DMS153 treated with DMSO at 0.1 percent for 48 hours (cell line): ENCODE data around the gene KCNIP1.

Experiments
- DNase-seq: peaks from one replicate; lab custom pipeline; 2025; ENCODE audit not compliant: unreplicated experiment; lab: John Stamatoyannopoulos, UW

KCNIP1 gene

DNA sequence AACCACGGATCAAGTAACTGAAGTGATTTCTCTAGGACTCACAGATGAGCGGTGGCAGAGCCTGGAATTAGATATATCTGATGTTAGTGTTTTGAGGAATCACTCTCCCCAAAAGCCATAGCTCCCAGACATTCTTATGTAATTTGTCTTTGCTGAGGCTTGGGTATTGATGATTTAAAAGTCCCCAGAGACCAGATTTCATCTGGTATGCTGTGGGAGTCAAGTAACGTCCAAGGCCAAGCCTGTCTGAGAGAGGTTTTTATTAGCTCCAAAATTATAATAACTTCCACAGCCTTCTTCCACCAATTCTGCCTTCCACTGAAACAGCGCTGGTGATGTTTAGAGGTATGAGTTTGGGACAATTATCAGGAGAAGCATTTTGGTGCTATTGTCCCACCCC lies 21.3 kb upstream of the KCNIP1 start:
- no peak for DNase-seq

DNA sequence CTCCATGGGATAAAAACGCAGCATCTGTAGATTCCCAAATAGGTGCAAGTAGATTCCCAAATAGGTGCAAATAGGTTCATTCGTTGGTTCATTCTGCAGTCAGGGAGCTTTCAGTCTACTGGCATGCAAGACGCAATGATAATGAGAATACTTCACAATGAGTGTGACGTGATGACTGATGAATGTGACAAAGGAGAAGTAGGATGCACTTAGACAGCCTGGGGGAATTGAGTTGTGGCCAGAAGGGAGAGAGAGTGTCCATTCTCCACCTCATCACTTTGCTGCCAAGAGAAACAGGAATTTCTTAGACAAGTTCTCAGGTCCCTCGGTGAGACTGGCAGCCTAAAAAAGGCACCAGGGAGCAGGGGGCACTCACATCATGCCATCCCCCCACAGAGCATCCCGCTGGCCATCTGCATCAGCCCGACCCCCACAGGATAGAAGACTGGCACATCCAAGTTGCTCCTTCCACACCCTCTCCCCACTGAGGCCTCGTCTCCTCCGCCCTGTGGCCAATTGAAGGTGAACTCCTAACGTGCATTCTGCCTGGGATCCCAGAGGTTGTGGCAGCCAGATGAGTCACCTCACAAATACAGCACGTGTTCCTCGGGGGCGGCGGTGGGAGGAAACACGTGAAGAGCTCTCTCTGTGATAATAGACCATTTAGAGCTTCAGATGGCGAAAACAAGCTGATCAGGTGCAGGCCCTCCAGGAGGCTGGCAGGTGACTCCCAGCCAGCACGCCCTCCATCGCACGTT lies 19.9 kb upstream of the KCNIP1 start:
- no peak for DNase-seq

DNA sequence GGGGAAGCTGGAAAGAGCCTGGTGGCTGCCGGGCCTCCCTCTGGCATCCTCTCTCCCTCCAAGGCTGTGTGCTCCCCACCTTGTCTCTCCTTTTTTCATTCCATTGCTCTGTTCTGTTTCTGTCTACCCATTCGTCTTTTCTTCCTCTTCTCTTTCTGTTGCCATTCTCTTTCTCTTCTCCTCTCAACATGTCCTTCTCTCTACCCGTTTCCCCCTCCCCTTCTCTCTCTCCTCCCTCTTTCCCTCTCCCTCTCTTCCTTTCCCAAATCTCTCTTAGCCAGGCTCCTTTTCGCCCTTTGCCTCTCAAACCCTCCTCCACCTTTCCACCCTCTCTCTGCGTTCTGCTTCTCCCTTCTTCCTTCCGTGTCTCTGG lies 19.4 kb upstream of the KCNIP1 start:
- DNase-seq, result no peak

- no peak for DNase-seq
These were observed 18.8 kb upstream of the KCNIP1 start for GRCh38 chr5:170484847-170485615.

DNA sequence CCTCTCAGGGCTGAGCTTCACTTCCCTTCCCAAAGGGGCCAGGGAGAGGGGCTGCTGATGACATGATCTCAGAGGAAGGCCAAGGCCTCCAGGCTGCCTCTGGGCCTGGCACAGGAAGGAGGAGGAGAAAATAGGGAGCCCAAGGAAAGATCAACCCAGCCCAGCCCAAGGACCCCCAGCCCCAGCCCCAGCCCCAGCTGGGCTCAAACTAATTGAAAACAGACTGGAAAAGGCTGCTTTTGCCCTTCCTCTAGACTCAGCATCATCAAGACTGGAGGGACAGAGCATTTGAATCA lies 18.3 kb upstream of the KCNIP1 start:
- DNase-seq, result no peak

DNA sequence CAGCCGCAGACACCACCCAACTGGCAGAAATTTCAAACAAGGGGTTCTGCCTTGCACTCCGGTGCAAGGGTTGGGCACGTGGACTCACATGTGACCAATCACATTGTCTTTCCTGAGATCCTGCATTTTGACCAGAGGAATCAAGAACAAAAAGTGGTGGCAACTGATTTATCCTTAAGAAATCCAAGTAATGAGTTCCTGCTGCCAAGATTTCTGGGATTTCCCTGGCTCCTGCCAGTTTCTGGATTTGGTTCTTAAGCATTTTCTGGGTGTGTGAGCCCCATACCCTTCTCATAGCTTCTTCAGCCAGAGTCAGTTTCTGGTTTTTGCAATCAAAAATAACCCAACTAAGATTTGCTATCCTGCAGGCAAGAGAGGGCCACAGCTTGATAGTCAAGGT lies 17.4 kb upstream of the KCNIP1 start:
- no peak for DNase-seq

GRCh38 chr5:170488570-170488969 lies 15.2 kb upstream of the KCNIP1 start:
- no peak for DNase-seq

DNA sequence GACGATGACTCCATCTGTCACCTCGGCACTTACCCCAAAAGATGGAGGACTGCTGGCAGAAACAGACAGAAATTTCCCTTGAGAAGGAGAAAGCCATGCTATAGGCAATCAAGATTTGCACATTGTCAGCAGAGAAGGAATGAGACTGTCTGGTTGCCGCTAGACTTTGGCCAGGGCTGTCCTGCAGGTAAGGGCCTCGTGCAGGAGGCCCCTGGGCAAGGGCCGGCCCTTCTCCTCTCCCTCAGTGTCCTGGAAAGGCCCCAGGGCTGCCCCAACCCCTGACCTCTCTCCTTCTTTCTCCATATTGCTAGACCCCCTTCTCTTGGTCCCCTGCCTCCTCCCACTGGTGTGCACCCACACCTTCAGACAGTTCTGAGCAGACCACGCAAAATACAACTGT lies 14.6 kb upstream of the KCNIP1 start:
- no peak for DNase-seq

DNA sequence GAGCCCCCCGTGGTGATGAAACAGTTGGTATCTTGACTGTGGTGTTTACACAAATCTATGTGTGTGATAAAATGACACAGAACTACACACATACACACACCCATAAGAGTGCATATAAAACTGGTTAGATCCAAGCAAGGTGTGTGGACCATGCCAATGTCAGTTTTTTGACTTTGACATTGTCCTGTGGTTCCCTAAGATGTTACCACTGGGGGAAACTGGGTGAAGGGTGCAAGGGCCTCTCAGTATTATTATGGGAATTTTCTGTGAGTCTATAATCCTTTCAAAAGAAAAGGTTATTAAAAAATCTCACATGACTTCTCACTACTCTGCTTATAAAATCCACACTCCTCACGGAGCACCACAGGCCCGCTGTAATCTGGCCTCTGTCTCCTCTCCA lies 13.4 kb upstream of the KCNIP1 start:
- no peak for DNase-seq

- no peak for DNase-seq
These were observed 12.3 kb upstream of the KCNIP1 start for GRCh38 chr5:170491479-170491878.

DNA sequence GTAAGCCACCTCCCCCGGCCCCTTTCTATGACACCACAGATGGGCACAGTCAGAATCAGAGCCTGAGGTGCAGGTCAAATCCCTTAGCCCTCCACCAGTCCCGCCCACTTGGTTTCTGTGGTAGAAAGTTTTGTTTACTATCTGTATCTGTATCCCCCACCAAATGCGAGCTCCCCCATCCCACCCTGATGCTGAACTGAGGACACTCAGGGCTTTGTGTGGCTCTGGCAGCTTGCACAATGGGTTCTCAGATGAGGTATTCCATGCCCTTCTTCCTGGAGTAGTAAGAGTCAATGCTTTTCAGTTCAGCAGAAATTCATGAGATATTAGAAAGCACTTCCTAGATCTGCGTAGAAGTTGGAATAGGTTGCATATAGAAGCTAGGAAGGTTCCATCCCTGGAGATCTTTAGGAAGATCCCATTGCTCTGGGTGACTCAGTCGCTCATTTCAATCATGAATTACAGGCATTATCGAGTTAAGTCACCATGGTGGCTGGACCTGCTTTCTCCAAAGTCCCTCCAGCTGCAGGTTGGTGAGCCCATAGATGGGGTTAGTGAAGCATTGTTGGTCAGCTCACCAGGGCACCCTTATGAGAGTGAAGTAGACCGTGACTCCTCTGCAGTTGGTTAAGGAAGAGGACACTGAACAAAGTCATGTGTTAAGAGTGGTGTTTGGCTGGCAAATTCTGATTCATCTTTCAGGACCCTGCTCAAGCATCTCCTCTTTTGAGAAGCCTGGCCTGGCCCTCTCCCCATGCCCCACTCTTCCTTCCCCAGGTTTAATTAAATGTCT lies 10.6 kb upstream of the KCNIP1 start:
- DNase-seq, result no peak

DNA sequence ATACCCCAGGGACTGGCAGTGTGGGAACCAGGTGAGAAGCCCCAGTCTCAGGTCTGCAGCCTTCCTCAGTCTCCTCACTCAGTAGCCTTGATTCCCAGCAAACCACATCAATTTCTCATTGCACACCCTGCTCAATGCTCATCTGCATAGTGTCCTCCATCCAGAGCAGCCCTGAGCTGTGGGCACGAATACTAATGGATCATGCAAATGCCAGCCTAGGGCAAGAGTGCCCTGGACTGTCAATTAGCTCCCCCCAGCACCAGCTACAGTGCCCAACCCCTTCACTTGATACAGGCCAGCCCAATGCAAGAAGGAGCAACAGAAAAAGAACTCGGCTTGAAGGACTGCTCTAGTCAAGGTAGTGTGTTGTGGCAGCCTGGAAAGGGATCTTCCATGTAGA lies 9.8 kb upstream of the KCNIP1 start:
- DNase-seq, result no peak

DNA sequence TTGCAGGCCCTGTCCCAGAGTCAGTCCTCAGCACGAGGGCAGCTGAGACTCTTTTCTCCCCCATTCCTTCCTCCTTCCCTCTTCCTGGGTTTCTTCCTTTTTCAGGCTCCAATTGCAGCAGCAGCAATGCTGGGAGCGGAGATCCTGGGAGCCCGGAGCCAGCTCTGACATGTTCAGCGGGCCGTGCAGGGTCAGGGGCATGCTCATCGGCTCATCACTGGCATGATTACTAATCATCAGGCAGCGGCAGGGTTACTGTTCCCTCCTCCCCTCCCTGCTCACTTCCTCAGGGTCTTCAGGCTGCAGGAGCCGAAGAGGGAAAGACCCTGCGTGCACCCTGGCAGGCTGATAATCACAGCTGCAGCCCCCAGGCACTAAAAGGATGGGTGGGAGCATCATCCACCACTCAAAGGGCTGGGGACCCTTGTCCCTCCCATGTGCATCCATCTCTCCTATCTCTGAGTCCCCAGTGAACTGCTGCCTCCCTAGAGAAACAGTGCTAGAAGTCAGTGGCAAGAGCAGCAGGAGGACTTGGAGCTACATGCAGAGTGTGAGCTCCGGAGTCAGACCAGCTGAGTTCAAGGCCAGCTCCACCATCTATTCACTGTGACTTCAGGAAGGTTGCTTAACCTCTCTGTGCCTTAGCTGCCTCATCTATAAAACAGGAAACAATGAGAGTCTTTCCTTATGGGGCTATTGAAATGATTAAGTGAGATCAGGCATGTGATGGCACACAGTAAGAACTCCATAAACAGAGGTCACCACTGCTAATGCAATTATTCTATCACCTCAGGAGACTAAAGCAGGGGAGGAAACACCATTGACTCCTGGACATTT lies 7.8 kb upstream of the KCNIP1 start:
- DNase-seq, result no peak

DNA sequence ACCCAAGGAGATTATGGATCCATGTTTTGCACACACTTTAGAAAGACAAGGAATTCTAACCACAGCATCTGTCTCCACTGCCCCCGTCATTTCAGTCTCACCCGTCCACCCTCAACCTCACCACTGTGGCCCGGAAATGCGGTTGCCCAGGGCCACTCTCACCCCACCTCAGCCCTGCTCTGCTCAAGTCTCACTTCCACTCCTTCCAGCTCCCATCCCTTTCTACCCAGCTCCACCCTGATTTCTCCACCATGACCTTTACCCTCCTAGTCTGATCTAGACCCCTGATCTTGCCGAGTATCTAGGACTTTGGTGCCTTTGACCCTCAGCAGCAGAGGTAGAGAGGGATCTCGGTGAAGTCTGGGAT lies 7.2 kb upstream of the KCNIP1 start:
- DNase-seq, result no peak

DNA sequence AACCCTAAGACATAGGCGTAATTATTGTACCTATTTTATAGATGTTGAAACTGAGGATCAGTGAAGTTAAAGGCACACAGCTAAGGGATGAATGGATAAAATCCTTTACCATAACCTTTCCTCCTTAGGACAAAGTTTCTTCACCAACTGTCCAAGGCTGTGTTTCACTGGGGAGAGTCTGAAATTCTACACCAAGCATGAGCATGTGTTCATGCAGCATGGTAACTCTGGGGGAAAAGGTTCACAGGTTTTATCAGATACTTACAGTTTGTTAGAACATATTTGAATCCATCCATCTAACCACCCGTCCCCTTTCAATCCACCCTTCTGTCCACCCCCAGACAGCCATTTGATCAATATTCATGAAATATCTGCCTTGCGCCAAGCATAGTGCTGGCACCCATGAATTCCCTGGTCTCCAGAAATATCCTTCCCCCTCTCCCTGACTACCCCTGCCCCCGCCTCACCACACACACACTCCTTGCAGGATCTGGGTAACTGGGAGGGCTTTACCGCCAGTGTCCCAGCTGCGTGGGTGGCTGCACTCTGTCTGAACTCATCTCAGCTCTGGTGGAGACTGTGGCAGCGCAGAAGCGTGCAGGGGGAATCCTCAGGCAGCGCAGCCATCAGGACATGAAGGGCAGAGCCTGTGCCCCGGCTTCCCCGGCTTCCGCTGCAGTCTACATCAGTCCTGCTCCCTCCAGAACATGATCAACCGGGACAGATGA lies 6.3 kb upstream of the KCNIP1 start:
- no peak for DNase-seq

DNA sequence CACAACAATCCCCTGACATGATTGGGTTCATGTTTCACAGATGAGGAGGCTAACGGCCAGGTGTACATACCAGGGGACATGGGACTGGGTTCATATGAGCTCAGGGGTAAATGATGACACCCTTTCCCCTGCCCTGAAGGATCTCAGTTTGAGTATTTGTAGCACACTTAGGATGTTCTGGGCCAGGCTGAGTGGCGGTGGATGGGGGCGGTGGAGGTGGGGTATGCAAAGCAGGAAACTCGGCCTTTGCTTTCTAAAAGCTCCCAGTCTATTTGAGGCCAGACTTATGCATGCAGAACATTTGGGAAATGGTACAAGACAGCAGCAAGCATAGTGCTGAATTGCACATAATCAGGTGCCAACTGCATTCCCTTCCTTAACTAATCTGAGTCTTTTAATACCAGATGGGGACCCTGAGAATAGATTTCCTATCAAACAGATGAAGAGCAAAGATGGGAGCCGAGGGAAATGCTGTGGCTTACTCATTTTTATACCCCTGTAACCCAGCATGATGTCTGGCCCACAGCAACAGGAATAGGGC lies 4.9 kb upstream of the KCNIP1 start:
- DNase-seq, result no peak

- DNase-seq, result no peak
These were observed 4.2 kb upstream of the KCNIP1 start for GRCh38 chr5:170499621-170500020.

GRCh38 chr5:170501361-170501760 lies 2.5 kb upstream of the KCNIP1 start:
- no peak for DNase-seq

- no peak for DNase-seq
These were observed 1.9 kb upstream of the KCNIP1 start for GRCh38 chr5:170501931-170502330.

- DNase-seq, result no peak
These were observed 921 bp downstream of the KCNIP1 start for GRCh38 chr5:170504616-170505266.
